CD4-positive, alpha-beta memory T cell (primary cell): Measurements from ENCODE around the gene B3GALT6. TPM values are rescaled to one million over a fixed set of nuclear protein-coding genes. Genes with fewer than 3 reads are reported as not detected.

Experiments used
- CTCF ChIA-PET: fragments of 350-600 bp; sonication (Branson Sonifier 250); formaldehyde crosslinking; loops from one replicate; lab custom pipeline; 2021; ENCODE audit warnings: inconsistent platforms; ENCODE audit not compliant: partially characterized antibody; lab: Charles Lee
- POLR2A ChIA-PET: fragments of 350-600 bp; sonication (Branson Sonifier 250); formaldehyde crosslinking; loops from one replicate; lab custom pipeline; 2021; ENCODE audit not compliant: partially characterized antibody; lab: Charles Lee
- DNase-seq, 5 donors: peaks; one replicate each; pipeline versions ENCODE4 v3.0.0 to v3.0.0-alpha.2; 2020 to 2022; ENCODE audit warnings: mixed read lengths in 1 of 5
- H3K27ac ChIP-seq: one replicate; pipeline ENCODE4 v1.7.0; 2013; ENCODE audit warnings: low read depth, low read length
- H3K27me3 ChIP-seq: 2 replicates; pipeline ENCODE4 v1.7.0; 2013; ENCODE audit warnings: mild to moderate bottlenecking, low read length, moderate library complexity; ENCODE audit not compliant: insufficient read depth
- H3K36me3 ChIP-seq: 2 replicates; pipeline ENCODE4 v1.7.0; 2013; ENCODE audit warnings: mild to moderate bottlenecking, low read length, moderate library complexity; ENCODE audit not compliant: insufficient read depth
- H3K4me1 ChIP-seq: 2 replicates; pipeline ENCODE4 v1.7.0; 2013; ENCODE audit warnings: mild to moderate bottlenecking, low read length, moderate library complexity; ENCODE audit not compliant: insufficient read depth
- H3K4me3 ChIP-seq, 2 donors: one replicate each; pipeline ENCODE4 v1.7.0; 2013; ENCODE audit warnings: low read length in 2 of 2, mild to moderate bottlenecking in 1 of 2
- H3K9me3 ChIP-seq, 2 donors: one replicate each; pipeline ENCODE4 v1.7.0; 2013; ENCODE audit warnings: low read length in 2 of 2, control low read depth in 1 of 2; ENCODE audit not compliant: control insufficient read depth in 1 of 2
- H3K27ac Mint-ChIP-seq, 7 donors: one replicate each; pipeline ENCODE4 v1.8.0; 2020 to 2021; ENCODE audit warnings: mixed read lengths in 7 of 7, mild to moderate bottlenecking in 6 of 7, inconsistent platforms in 3 of 7, moderate library complexity in 3 of 7
- H3K27me3 Mint-ChIP-seq, 2 donors: one replicate each; pipeline ENCODE4 v1.8.0; 2020 to 2021; ENCODE audit warnings: mixed read lengths in 2 of 2
- H3K36me3 Mint-ChIP-seq, 2 donors: one replicate each; pipeline ENCODE4 v1.8.0; 2020 to 2021; ENCODE audit warnings: mixed read lengths in 2 of 2, inconsistent platforms in 1 of 2, mild to moderate bottlenecking in 1 of 2
- H3K4me1 Mint-ChIP-seq, 4 donors: one replicate each; pipeline ENCODE4 v1.8.0; 2020 to 2021; ENCODE audit warnings: mixed read lengths in 4 of 4, mild to moderate bottlenecking in 1 of 4
- H3K4me3 Mint-ChIP-seq, 8 donors: one replicate each; pipeline ENCODE4 v1.8.0; 2020 to 2021; ENCODE audit warnings: mixed read lengths in 8 of 8, mild to moderate bottlenecking in 7 of 8, moderate library complexity in 6 of 8, inconsistent platforms in 3 of 8
- H3K9me3 Mint-ChIP-seq, 8 donors: one replicate each; pipeline ENCODE4 v1.8.0; 2020 to 2021; ENCODE audit warnings: mixed read lengths in 8 of 8, mild to moderate bottlenecking in 5 of 8, inconsistent platforms in 3 of 8, moderate library complexity in 1 of 8
- intact Hi-C: fragments of 100-400 bp; cut with micrococcal nuclease; formaldehyde crosslinking; loops from one replicate; pipeline ENCODE4 v1.15.1; 2023
- polyA plus RNA-seq, 2 donors: library from polyadenylated mRNA; unstranded; fragments of 300-500 nt; fragmentation: Illumina TruSeq; gene quantifications; one replicate each; pipeline ENCODE4 v1.2.3, GENCODE V29; 2021
- total RNA-seq, 2 experiments: library from RNA; stranded (reverse); gene quantifications; one replicate each; pipeline ENCODE4 v1.2.3, GENCODE V29; 2021

The B3GALT6 gene
- total and polyA plus RNA-seq, 4 experiments from 2014 or later, result 5.4 to 23.7 (median 18.7) TPM

- peak within 1 kb of the TSS; percentile 33 to 80 for H3K4me3 ChIP-seq
- intact Hi-C loops, result loop anchor here (1.0 kb wide), 3 partner anchors 35 to 157 kb away; partner anchors contain the start of genes B3GALT6, C1orf159, PUSL1 and SDF4
- H3K27ac ChIP-seq, result peak within 1 kb of the TSS; percentile 83
- DNase-seq, result peak; percentile 89 to 92 (median 90)
- Mint-ChIP-seq H3K36me3 (peaks cover 5 to 19% of the 10 kb centered on the region in 2 donors), H3K27me3 (no peaks in the 10 kb centered on the region), H3K4me1 (peaks cover 22 to 40% (median 32%) of the 10 kb centered on the region in 4 donors), H3K9me3 (no peaks in the 10 kb centered on the region), H3K27ac (peak within 1 kb of the TSS; percentile 83 to 96 (median 89)), H3K4me3 (peak within 1 kb of the TSS; percentile 86 to 88 (median 87))
- H3K4me1 ChIP-seq, result peaks cover 43% of the 10 kb centered on the region
- ChIA-PET POLR2A (interaction anchor here (0.9 to 1.8 kb wide), 10 partner anchors 17 to 342 kb away, joined by 3 to 10 read pairs (median 4); partner anchors contain the start of genes AURKAIP1, B3GALT6, MIB2 and SDF4), CTCF (interaction anchor here (1.4 kb wide), 1 partner anchor 151 kb away, joined by 3 read pairs; no protein-coding TSS in a partner anchor)
- no peaks in the 10 kb centered on the region for H3K36me3 ChIP-seq
- H3K27me3 ChIP-seq, result no peaks in the 10 kb centered on the region
- no peaks in the 10 kb centered on the region for H3K9me3 ChIP-seq
These were observed 41.7 kb downstream of the B3GALT6 start, which contains the start of gene UBE2J2 for GRCh38 chr1:1273512-1274298. UBE2J2 (minus strand) TSS chr1:1273854; CDS start chr1:1267992, 5,862 bp downstream.

GRCh38 chr1:1274299-1274930 is 42.4 kb downstream of the B3GALT6 start:
- Histone ChIP-seq H3K9me3 (no peaks in the 10 kb centered on the region), H3K36me3 (no peaks in the 10 kb centered on the region), H3K4me3 (peak overlapping the region; percentile 29 to 80), H3K4me1 (peaks cover 42% of the 10 kb centered on the region), H3K27me3 (no peaks in the 10 kb centered on the region), H3K27ac (peak overlapping the region; percentile 83)
- peak in 1 of 5 donors; percentile 38 for DNase-seq
- CTCF ChIA-PET, result interaction anchor here (1.4 kb wide), 1 partner anchor 152 kb away, joined by 3 read pairs; no protein-coding TSS in a partner anchor
- H3K27me3 Mint-ChIP-seq, result peaks cover 0 to 1% of the 10 kb centered on the region in 2 donors
- H3K27ac Mint-ChIP-seq, result peak overlapping the region in 5 of 7 donors; percentile 36 to 53 (median 41)
- peaks cover 5 to 19% of the 10 kb centered on the region in 2 donors for H3K36me3 Mint-ChIP-seq
- POLR2A ChIA-PET, result interaction anchor here (1.0 to 1.8 kb wide), 7 partner anchors 16 to 341 kb away, joined by 3 to 10 read pairs (median 4); partner anchors contain the start of genes AURKAIP1, B3GALT6, MIB2 and SDF4
- intact Hi-C loops, result loop anchor here (1.0 kb wide), 1 partner anchor 158 kb away; the partner anchor contains the start of gene C1orf159
- peaks cover 22 to 40% (median 32%) of the 10 kb centered on the region in 4 donors for H3K4me1 Mint-ChIP-seq
- H3K4me3 Mint-ChIP-seq, result peak overlapping the region; percentile 26 to 74 (median 70)
- no peaks in the 10 kb centered on the region for H3K9me3 Mint-ChIP-seq

- Mint-ChIP-seq H3K9me3 (no peaks in the 10 kb centered on the region), H3K36me3 (peaks cover 5 to 18% of the 10 kb centered on the region in 2 donors), H3K27ac (peak overlapping the region in 4 of 7 donors; percentile 36 to 53 (median 39)), H3K4me3 (peak overlapping the region in 7 of 8 donors; percentile 52 to 74 (median 70)), H3K27me3 (peaks cover 0 to 1% of the 10 kb centered on the region in 2 donors), H3K4me1 (peaks cover 18 to 34% (median 28%) of the 10 kb centered on the region in 4 donors)
- Histone ChIP-seq H3K27me3 (no peaks in the 10 kb centered on the region), H3K9me3 (no peaks in the 10 kb centered on the region), H3K27ac (no peak overlapping the region), H3K4me3 (no peak overlapping the region), H3K36me3 (no peaks in the 10 kb centered on the region), H3K4me1 (peaks cover 36% of the 10 kb centered on the region)
- CTCF ChIA-PET, result interaction anchor here (1.2 kb wide), 1 partner anchor 98 kb away, joined by 3 read pairs; no protein-coding TSS in a partner anchor
- DNase-seq, result peak in 1 of 5 donors; percentile 37
- intact Hi-C loops, result loop anchor here (1.0 kb wide), 1 partner anchor 159 kb away; the partner anchor contains the start of gene C1orf159
- POLR2A ChIA-PET, result no interaction called here
These were observed 42.9 kb downstream of the B3GALT6 start for GRCh38 chr1:1274931-1275431.

- Histone ChIP-seq H3K4me3 (no peak overlapping the region), H3K9me3 (no peaks in the 10 kb centered on the region), H3K27ac (no peak overlapping the region), H3K4me1 (peaks cover 28% of the 10 kb centered on the region), H3K27me3 (no peaks in the 10 kb centered on the region), H3K36me3 (no peaks in the 10 kb centered on the region)
- Mint-ChIP-seq H3K9me3 (no peaks in the 10 kb centered on the region), H3K27me3 (peaks cover 0 to 1% of the 10 kb centered on the region in 2 donors), H3K36me3 (peaks cover 0 to 10% of the 10 kb centered on the region in 2 donors), H3K4me1 (peaks cover 10 to 26% (median 19%) of the 10 kb centered on the region in 4 donors), H3K27ac (peak overlapping the region in 4 of 7 donors; percentile 29 to 48 (median 44)), H3K4me3 (peak overlapping the region; percentile 26 to 70 (median 48))
- DNase-seq, result peak in 1 of 5 donors; percentile 35
- ChIA-PET POLR2A (no interaction called here), CTCF (interaction anchor here (1.2 kb wide), 1 partner anchor 97 kb away, joined by 3 read pairs; no protein-coding TSS in a partner anchor)
- intact Hi-C loops, result no loop called here
These were observed 43.8 kb downstream of the B3GALT6 start for GRCh38 chr1:1275836-1276235.

- Histone ChIP-seq H3K27ac (no peak overlapping the region), H3K4me3 (no peak overlapping the region), H3K36me3 (no peaks in the 10 kb centered on the region), H3K27me3 (no peaks in the 10 kb centered on the region), H3K9me3 (no peaks in the 10 kb centered on the region), H3K4me1 (peaks cover 6% of the 10 kb centered on the region)
- Mint-ChIP-seq H3K4me1 (peaks cover 0 to 3% (median under 1%) of the 10 kb centered on the region in 4 donors), H3K9me3 (no peaks in the 10 kb centered on the region), H3K4me3 (no peak overlapping the region), H3K27ac (no peak overlapping the region), H3K36me3 (no peaks in the 10 kb centered on the region), H3K27me3 (peaks cover 0 to 1% of the 10 kb centered on the region in 2 donors)
- intact Hi-C loops, result no loop called here
- ChIA-PET POLR2A (no interaction called here), CTCF (interaction anchor here (0.6 to 2.0 kb wide), 4 partner anchors 24 to 156 kb away, joined by 3 to 8 read pairs (median 4); no protein-coding TSS in a partner anchor)
- no peak for DNase-seq
These were observed 46.6 kb downstream of the B3GALT6 start for GRCh38 chr1:1278620-1279019.

- ChIA-PET POLR2A (no interaction called here), CTCF (interaction anchor here (1.1 kb wide), 1 partner anchor 157 kb away, joined by 4 read pairs; no protein-coding TSS in a partner anchor)
These were observed 47.0 kb downstream of the B3GALT6 start for GRCh38 chr1:1279028-1279427.

More at GRCh38 chr1:1279028-1279427, 47.0 kb downstream of the B3GALT6 start:
- peaks cover 0 to 1% of the 10 kb centered on the region in 2 donors for H3K27me3 Mint-ChIP-seq
- Histone ChIP-seq H3K4me1 (peaks cover 6% of the 10 kb centered on the region), H3K27ac (no peak overlapping the region), H3K36me3 (no peaks in the 10 kb centered on the region), H3K9me3 (no peaks in the 10 kb centered on the region), H3K27me3 (no peaks in the 10 kb centered on the region), H3K4me3 (no peak overlapping the region)
- DNase-seq, result peak in 1 of 5 donors; percentile 11
- H3K27ac Mint-ChIP-seq, result no peak overlapping the region
- H3K4me3 Mint-ChIP-seq, result no peak overlapping the region
- no peaks in the 10 kb centered on the region for H3K9me3 Mint-ChIP-seq
- intact Hi-C loops, result no loop called here
- H3K4me1 Mint-ChIP-seq, result peaks cover 0 to 3% (median under 1%) of the 10 kb centered on the region in 4 donors
- H3K36me3 Mint-ChIP-seq, result no peaks in the 10 kb centered on the region
